Liver (tissue), 3 donors: ENCODE data around the gene AFDN.

ENCODE experiments used
- RAD21 ChIP-seq, 2 donors: IDR thresholded peaks; 2 replicates each; pipeline ENCODE4 v1.6.1; 2016; ENCODE audit warnings: antibody characterized with exemption in 2 of 2, mild to moderate bottlenecking in 2 of 2
- TAF1 ChIP-seq: conservative IDR thresholded peaks from 2 replicates; pipeline ENCODE4 v1.6.1; 2016; ENCODE audit warnings: antibody characterized with exemption, mild to moderate bottlenecking
- TF ChIP-seq, protein P1 (sequence below): fragments of 150-350 bp; IDR thresholded peaks from 2 replicates; pipeline ENCODE4 v1.5.1; 2017; ENCODE audit warnings: improper control_type of control experiment, low read depth, low read length; ENCODE audit not compliant: missing input control
- donor health status: healthy.
- donor health status: healthy.

DNA sequence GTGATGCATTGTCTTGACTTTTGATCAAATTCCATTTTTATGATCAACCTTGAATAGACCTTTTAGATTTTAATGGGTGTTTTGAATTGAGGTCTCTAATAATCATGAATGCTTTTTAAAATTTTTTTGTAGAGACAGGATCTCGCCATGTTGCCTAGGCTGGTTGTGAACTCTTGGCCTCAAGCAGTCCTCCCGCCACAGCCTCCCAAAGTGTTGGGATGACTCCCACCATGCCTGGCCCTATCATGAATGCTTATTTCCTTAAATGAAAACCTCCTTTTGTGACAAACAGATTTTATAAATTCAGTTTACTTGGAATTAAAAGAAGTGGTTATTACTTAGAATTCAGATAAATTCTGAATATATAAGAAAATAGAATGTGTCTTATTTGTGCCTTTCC, 110.6 kb downstream of the AFDN start:
- TF ChIP-seq, protein P1, sequence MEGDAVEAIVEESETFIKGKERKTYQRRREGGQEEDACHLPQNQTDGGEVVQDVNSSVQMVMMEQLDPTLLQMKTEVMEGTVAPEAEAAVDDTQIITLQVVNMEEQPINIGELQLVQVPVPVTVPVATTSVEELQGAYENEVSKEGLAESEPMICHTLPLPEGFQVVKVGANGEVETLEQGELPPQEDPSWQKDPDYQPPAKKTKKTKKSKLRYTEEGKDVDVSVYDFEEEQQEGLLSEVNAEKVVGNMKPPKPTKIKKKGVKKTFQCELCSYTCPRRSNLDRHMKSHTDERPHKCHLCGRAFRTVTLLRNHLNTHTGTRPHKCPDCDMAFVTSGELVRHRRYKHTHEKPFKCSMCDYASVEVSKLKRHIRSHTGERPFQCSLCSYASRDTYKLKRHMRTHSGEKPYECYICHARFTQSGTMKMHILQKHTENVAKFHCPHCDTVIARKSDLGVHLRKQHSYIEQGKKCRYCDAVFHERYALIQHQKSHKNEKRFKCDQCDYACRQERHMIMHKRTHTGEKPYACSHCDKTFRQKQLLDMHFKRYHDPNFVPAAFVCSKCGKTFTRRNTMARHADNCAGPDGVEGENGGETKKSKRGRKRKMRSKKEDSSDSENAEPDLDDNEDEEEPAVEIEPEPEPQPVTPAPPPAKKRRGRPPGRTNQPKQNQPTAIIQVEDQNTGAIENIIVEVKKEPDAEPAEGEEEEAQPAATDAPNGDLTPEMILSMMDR = no peak
- TF ChIP-seq TAF1 (no peak), RAD21 (IDR thresholded peaks at IDR 0.05) (no peak)
